H1 (cell line): Measurements from ENCODE around the gene NDUFB8. TPM values are rescaled to one million over a fixed set of nuclear protein-coding genes. Genes with fewer than 3 reads are reported as not detected.

Experiments
- CBX5 ChIP-seq: fragments of 300-800, 300-1000 bp; sonication (generic); IDR thresholded peaks from 2 replicates; pipeline ENCODE4 v1.7.1; 2016; ENCODE audit warnings: antibody characterized with exemption, low read length, low read depth
- CREB1 ChIP-seq: IDR thresholded peaks from 2 replicates; pipeline ENCODE4 v1.6.1; 2012; ENCODE audit warnings: inconsistent platforms
- CTBP2 ChIP-seq: IDR thresholded peaks from 2 replicates; pipeline ENCODE4 v1.7.0; 2011; ENCODE audit warnings: borderline replicate concordance, mild to moderate bottlenecking, moderate library complexity, mixed read lengths, low read length; ENCODE audit not compliant: insufficient read depth, insufficient read length
- EGR1 ChIP-seq: IDR thresholded peaks from 2 replicates; pipeline ENCODE4 v1.6.1; 2011; ENCODE audit warnings: low read depth, low read length, borderline replicate concordance
- EP300 ChIP-seq, 2 experiments: IDR thresholded peaks; 1 replicate in 1 of 2; 2 replicates in 1 of 2; pipeline ENCODE4 v1.6.1; 2011 to 2012; ENCODE audit warnings: low read depth in 2 of 2, low read length in 2 of 2, mild to moderate bottlenecking in 2 of 2, borderline replicate concordance in 1 of 2, inconsistent platforms in 1 of 2, moderate library complexity in 1 of 2
- HDAC6 ChIP-seq: IDR thresholded peaks from one replicate; pipeline ENCODE4 v1.7.1; 2012; ENCODE audit warnings: low read depth, mild to moderate bottlenecking, inconsistent platforms, low read length, moderate library complexity
- JUND ChIP-seq: IDR thresholded peaks from 2 replicates; pipeline ENCODE4 v1.6.1; 2011; ENCODE audit warnings: mild to moderate bottlenecking, improper control_type of control experiment, low read length
- KDM1A ChIP-seq: fragments of 200-600, 300-600 bp; sonication (generic); IDR thresholded peaks from 2 replicates; pipeline ENCODE4 v1.7.1; 2016; ENCODE audit warnings: mild to moderate bottlenecking, low read length, borderline replicate concordance
- MAFK ChIP-seq: IDR thresholded peaks from 2 replicates; pipeline ENCODE4 v1.6.1; 2012; ENCODE audit warnings: low read depth, mild to moderate bottlenecking, improper control_type of control experiment, low read length
- POLR2A ChIP-seq, 2 experiments: IDR thresholded peaks; 1 replicate in 1 of 2; 2 replicates in 1 of 2; pipeline ENCODE4 v1.6.1; 2011; ENCODE audit warnings: low read depth in 2 of 2, low read length in 2 of 2, mild to moderate bottlenecking in 2 of 2; ENCODE audit errors: control extremely low read depth in 1 of 2
- RXRA ChIP-seq: IDR thresholded peaks from 2 replicates; pipeline ENCODE4 v1.6.1; 2011; ENCODE audit warnings: low read depth, mild to moderate bottlenecking, low read length, moderate library complexity; ENCODE audit not compliant: insufficient read depth
- SAP30 ChIP-seq: fragments of 300-600 bp; sonication (generic); IDR thresholded peaks from 2 replicates; pipeline ENCODE4 v1.7.1; 2012; ENCODE audit warnings: low read length, moderate library complexity, mild to moderate bottlenecking, inconsistent platforms; ENCODE audit not compliant: insufficient read depth, insufficient replicate concordance
- SIN3A ChIP-seq, 2 experiments: IDR thresholded peaks in 1 of 2; conservative IDR thresholded peaks in 1 of 2; 2 replicates each; pipeline ENCODE4 v1.6.1; 2011 to 2012; ENCODE audit warnings: low read length in 2 of 2, improper control_type of control experiment in 1 of 2, low read depth in 1 of 2, mild to moderate bottlenecking in 1 of 2
- SP1 ChIP-seq: IDR thresholded peaks from 2 replicates; pipeline ENCODE4 v1.6.1; 2011; ENCODE audit warnings: low read depth, low read length
- SP2 ChIP-seq: IDR thresholded peaks from 2 replicates; pipeline ENCODE4 v1.6.1; 2012; ENCODE audit warnings: mild to moderate bottlenecking, low read length, inconsistent platforms
- SP4 ChIP-seq: IDR thresholded peaks from 2 replicates; pipeline ENCODE4 v1.6.1; 2012; ENCODE audit warnings: low read length, inconsistent platforms
- SRF ChIP-seq: IDR thresholded peaks from 2 replicates; pipeline ENCODE4 v1.6.1; 2011; ENCODE audit warnings: mild to moderate bottlenecking, low read depth, low read length, moderate library complexity
- TAF7 ChIP-seq: optimal IDR thresholded peaks from 2 replicates; pipeline ENCODE3; 2011; ENCODE audit warnings: low read depth, mild to moderate bottlenecking, inconsistent platforms, low read length, moderate library complexity, borderline replicate concordance
- TEAD4 ChIP-seq: IDR thresholded peaks from 2 replicates; pipeline ENCODE4 v1.6.1; 2012; ENCODE audit warnings: low read depth, low read length, inconsistent platforms, mixed read lengths
- polyA plus RNA-seq, 7 experiments: library from polyadenylated mRNA; depleted of rRNA in 3 of 7; stranded (reverse) in 5 of 7; unstranded in 2 of 7; fragments of >200 nt in 5 of 7; fragments of 200-250 nt in 2 of 7; gene quantifications; 1 replicate in 5 of 7; 2 replicates in 1 of 7; 4 replicates in 1 of 7; pipeline versions ENCODE4 v1.2.1 to v1.2.3, GENCODE V29; 2011 to 2013; ENCODE audit warnings: missing spikeins in 2 of 7, mixed read lengths in 2 of 7
- total RNA-seq: library from RNA; stranded (reverse); fragmentation: NEBNext Ultra II Directional; extraction: Animal tissue kit (Norgen Biotek cat#: 25700); gene quantifications from 2 replicates; pipeline ENCODE4 v1.2.1, GENCODE V29; 2021
- TF ChIP-seq, protein P1 (sequence below): IDR thresholded peaks from 2 replicates; pipeline ENCODE4 v1.6.1; 2011; ENCODE audit warnings: low read length, improper control_type of control experiment
- TF ChIP-seq, protein P2 (sequence below), 3 experiments: IDR thresholded peaks; 1 replicate in 2 of 3; 2 replicates in 1 of 3; pipeline versions ENCODE4 v1.5.1 to v1.6.1; 2011; ENCODE audit warnings: low read length in 3 of 3, mild to moderate bottlenecking in 3 of 3, inconsistent platforms in 2 of 3, low read depth in 1 of 3, moderate library complexity in 1 of 3; ENCODE audit not compliant: insufficient read depth in 1 of 3; ENCODE audit errors: control extremely low read depth in 1 of 3

The NDUFB8 gene
- total and polyA plus RNA-seq, 2 of the 8 experiments (the other 6 are each of a cell fraction or from before 2014, with no cell fraction given) = 175 to 455 TPM

DNA sequence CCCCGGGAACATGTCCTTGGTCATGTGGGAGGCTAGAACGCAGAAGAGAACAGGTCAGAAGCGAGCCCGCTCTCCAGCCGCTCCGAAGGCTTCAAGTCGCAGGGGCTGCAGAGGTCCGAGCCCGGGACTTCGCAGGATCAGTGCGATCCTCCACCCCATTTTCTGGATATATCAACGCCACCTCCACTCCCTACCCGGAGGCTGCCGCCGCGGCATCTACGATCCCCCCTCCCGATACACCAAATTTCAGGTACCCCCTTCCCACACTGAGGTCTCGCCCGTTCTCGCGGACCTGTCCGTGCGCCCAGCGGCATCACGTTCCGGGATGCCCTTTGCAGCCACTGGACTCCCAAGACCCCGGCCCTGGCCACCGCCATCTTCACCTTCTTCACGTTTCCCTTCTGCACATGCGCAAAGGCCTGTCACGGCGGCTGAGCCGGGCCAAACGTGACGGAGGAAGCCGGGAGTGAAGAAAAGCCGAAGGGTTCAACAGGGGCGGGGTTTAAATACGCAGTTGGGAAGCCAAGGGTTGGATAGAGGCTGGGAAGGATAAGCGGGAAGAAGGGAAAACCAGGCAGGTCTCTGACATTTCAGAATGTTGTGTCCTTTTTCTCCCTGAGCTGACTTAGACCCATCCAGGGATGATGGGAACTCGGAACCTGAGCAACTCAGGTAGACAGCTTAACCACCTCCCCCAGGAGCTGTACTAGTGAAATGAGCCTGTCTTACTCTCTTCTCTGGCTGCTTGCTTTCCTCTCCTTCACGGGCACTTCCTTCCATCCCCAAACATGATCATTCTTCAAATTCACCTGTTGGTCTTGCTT is at the start of gene NDUFB8 (continued):
- TF ChIP-seq SAP30 (peak; percentile 53), POLR2A (IDR thresholded peaks at IDR 0.05; ENCODE audit: control extremely low read depth in 1 of 2, low read depth in 2 of 2, low read length in 2 of 2) (peak; percentile 81 to 82), SP2 (no peak), CREB1 (peak; percentile 82), TAF7 (peak; percentile 18), MAFK (no peak), EGR1 (no peak), CBX5 (no peak), SIN3A (conservative IDR thresholded peaks at IDR 0.05 in 1 of 2, IDR thresholded peaks at IDR 0.05 in 1 of 2; ENCODE audit: low read depth in 1 of 2, low read length in 2 of 2) (peak in 1 of 2 experiments; percentile 69; a peak in 1 of 4 replicates), TEAD4 (no peak), KDM1A (no peak), HDAC6 (no peak), SP4 (no peak), EP300 (IDR thresholded peaks at IDR 0.05; ENCODE audit: borderline replicate concordance in 1 of 2, low read depth in 2 of 2, low read length in 2 of 2) (no peak), CTBP2 (no peak), SRF (no peak), RXRA (no peak), JUND (no peak), SP1 (no peak)
- TF ChIP-seq, protein P1, sequence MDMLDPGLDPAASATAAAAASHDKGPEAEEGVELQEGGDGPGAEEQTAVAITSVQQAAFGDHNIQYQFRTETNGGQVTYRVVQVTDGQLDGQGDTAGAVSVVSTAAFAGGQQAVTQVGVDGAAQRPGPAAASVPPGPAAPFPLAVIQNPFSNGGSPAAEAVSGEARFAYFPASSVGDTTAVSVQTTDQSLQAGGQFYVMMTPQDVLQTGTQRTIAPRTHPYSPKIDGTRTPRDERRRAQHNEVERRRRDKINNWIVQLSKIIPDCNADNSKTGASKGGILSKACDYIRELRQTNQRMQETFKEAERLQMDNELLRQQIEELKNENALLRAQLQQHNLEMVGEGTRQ = no peak
- TF ChIP-seq, protein P2, sequence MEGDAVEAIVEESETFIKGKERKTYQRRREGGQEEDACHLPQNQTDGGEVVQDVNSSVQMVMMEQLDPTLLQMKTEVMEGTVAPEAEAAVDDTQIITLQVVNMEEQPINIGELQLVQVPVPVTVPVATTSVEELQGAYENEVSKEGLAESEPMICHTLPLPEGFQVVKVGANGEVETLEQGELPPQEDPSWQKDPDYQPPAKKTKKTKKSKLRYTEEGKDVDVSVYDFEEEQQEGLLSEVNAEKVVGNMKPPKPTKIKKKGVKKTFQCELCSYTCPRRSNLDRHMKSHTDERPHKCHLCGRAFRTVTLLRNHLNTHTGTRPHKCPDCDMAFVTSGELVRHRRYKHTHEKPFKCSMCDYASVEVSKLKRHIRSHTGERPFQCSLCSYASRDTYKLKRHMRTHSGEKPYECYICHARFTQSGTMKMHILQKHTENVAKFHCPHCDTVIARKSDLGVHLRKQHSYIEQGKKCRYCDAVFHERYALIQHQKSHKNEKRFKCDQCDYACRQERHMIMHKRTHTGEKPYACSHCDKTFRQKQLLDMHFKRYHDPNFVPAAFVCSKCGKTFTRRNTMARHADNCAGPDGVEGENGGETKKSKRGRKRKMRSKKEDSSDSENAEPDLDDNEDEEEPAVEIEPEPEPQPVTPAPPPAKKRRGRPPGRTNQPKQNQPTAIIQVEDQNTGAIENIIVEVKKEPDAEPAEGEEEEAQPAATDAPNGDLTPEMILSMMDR (IDR thresholded peaks at IDR 0.05; ENCODE audit: control extremely low read depth in 1 of 3, insufficient read depth in 1 of 3, low read depth in 1 of 3, low read length in 3 of 3) = no peak
